Neural cell (in vitro differentiated cells): ENCODE measurements around the gene POU2AF3. TPM values are rescaled to one million over a fixed set of nuclear protein-coding genes. Genes with fewer than 3 reads are reported as not detected.
"Not testable (repeated sequence)": the region's sequence is repeated elsewhere in the genome, so short reads cannot be mapped to it uniquely, and the experiment has no call there.

Source experiments
- H2AFZ ChIP-seq: fragments of 200-600, 300-800 bp; sonication (generic), shearing (Covaris generic); 2 replicates; pipeline ENCODE4 v1.6.0; 2014; ENCODE audit warnings: low read depth, mild to moderate bottlenecking, antibody characterized with exemption, low read length, moderate library complexity
- H3F3A ChIP-seq: fragments of 200-600 bp; shearing (Covaris generic); 2 replicates; pipeline ENCODE4 v1.6.1; 2016; ENCODE audit warnings: mild to moderate bottlenecking, moderate library complexity, mixed read lengths, antibody characterized with exemption, low read length; ENCODE audit not compliant: insufficient read depth, poor library complexity, severe bottlenecking
- H3K27ac ChIP-seq: fragments of 200-600, 300-800 bp; sonication (generic), shearing (Covaris generic); 2 replicates; pipeline ENCODE4 v1.5.1; 2014; ENCODE audit warnings: mild to moderate bottlenecking, low read length, moderate library complexity
- H3K27me3 ChIP-seq: fragments of 300-800, 200-600 bp; sonication (generic), shearing (Covaris generic); 2 replicates; pipeline ENCODE4 v1.6.0; 2014; ENCODE audit warnings: mild to moderate bottlenecking, low read depth, low read length, moderate library complexity; ENCODE audit not compliant: insufficient read depth
- H3K36me3 ChIP-seq: fragments of 300-800, 200-600 bp; sonication (generic), shearing (Covaris generic); 2 replicates; pipeline ENCODE4 v1.5.1; 2014; ENCODE audit warnings: mild to moderate bottlenecking, antibody characterized with exemption, low read length, moderate library complexity; ENCODE audit not compliant: insufficient read depth
- H3K4me2 ChIP-seq: fragments of 300-800, 200-600 bp; sonication (generic), shearing (Covaris generic); 2 replicates; pipeline ENCODE4 v1.6.0; 2014; ENCODE audit warnings: mild to moderate bottlenecking, low read length
- H3K4me3 ChIP-seq: fragments of 300-800, 200-600 bp; sonication (generic), shearing (Covaris generic); 2 replicates; pipeline ENCODE4 v1.5.1; 2014; ENCODE audit warnings: mild to moderate bottlenecking, low read length, moderate library complexity
- H3K79me2 ChIP-seq: fragments of 200-600 bp; shearing (Covaris generic); replicated peaks from 2 replicates; pipeline ENCODE4 v1.6.0; 2014; ENCODE audit warnings: mild to moderate bottlenecking, low read length, moderate library complexity; ENCODE audit not compliant: insufficient read depth
- H3K9ac ChIP-seq: fragments of 300-800, 200-600 bp; sonication (generic), shearing (Covaris generic); 2 replicates; pipeline ENCODE4 v1.6.1; 2016; ENCODE audit warnings: mild to moderate bottlenecking, low read length, mixed read lengths
- H3K9me2 ChIP-seq: fragments of 200-600 bp; shearing (Covaris generic); 2 replicates; pipeline ENCODE4 v1.6.1; 2016; ENCODE audit warnings: mild to moderate bottlenecking, low read length, mixed read lengths; ENCODE audit not compliant: insufficient read depth
- H3K9me3 ChIP-seq: fragments of 200-600, 300-800 bp; sonication (generic), shearing (Covaris generic); 2 replicates; pipeline ENCODE4 v1.6.1; 2016; ENCODE audit warnings: mild to moderate bottlenecking, mixed run types, low read length, moderate library complexity, mixed read lengths
- H4K20me1 ChIP-seq: fragments of 200-600 bp; shearing (Covaris generic); 2 replicates; pipeline ENCODE4 v1.6.1; 2016; ENCODE audit warnings: mild to moderate bottlenecking, mixed run types; ENCODE audit not compliant: insufficient read depth
- CTCF ChIP-seq: fragments of 450-650 bp; IDR thresholded peaks from 2 replicates; pipeline ENCODE4 v1.5.1; 2014; ENCODE audit warnings: antibody characterized with exemption, mild to moderate bottlenecking, moderate library complexity; ENCODE audit not compliant: poor library complexity, severe bottlenecking
- EP300 ChIP-seq: fragments of 450-650 bp; conservative IDR thresholded peaks from 2 replicates; pipeline ENCODE4 v1.6.1; 2014; ENCODE audit warnings: antibody characterized with exemption, mild to moderate bottlenecking, moderate library complexity; ENCODE audit not compliant: poor library complexity, severe bottlenecking
- EZH2 ChIP-seq: fragments of 200-600, 300-800 bp; shearing (Covaris generic), sonication (generic); IDR thresholded peaks from 2 replicates; pipeline ENCODE4 v1.6.1; 2014; ENCODE audit warnings: antibody characterized with exemption, low read length, borderline replicate concordance, mild to moderate bottlenecking; ENCODE audit not compliant: insufficient read depth, poor library complexity, severe bottlenecking
- MXI1 ChIP-seq: fragments of 450-650 bp; conservative IDR thresholded peaks from 2 replicates; pipeline ENCODE4 v1.6.1; 2014; ENCODE audit warnings: antibody characterized with exemption, mild to moderate bottlenecking; ENCODE audit not compliant: poor library complexity, severe bottlenecking
- POLR2AphosphoS5 ChIP-seq: IDR thresholded peaks from 2 replicates; pipeline ENCODE4 v1.6.1; 2012
- RAD21 ChIP-seq: fragments of 450-650 bp; conservative IDR thresholded peaks from 2 replicates; pipeline ENCODE4 v1.6.1; 2014; ENCODE audit warnings: antibody characterized with exemption, mild to moderate bottlenecking, moderate library complexity
- REST ChIP-seq: IDR thresholded peaks from 2 replicates; pipeline ENCODE4 v1.6.1; 2012; ENCODE audit warnings: borderline replicate concordance
- SMC3 ChIP-seq: fragments of 450-650 bp; conservative IDR thresholded peaks from 2 replicates; pipeline ENCODE4 v1.6.1; 2014; ENCODE audit warnings: antibody characterized with exemption, mild to moderate bottlenecking, moderate library complexity; ENCODE audit not compliant: poor library complexity
- TAF1 ChIP-seq: IDR thresholded peaks from 2 replicates; pipeline ENCODE4 v1.6.1; 2012; ENCODE audit warnings: low read depth
- polyA plus RNA-seq: library from polyadenylated mRNA; depleted of rRNA; stranded (reverse); fragments of >200 nt; gene quantifications from 2 replicates; pipeline ENCODE4 v1.2.3, GENCODE V29; 2014

POU2AF3 gene
- polyA plus RNA-seq, 1 donor from 2014 or later = not detected

GRCh38 chr11:111285189-111286091 is 12.9 kb upstream of the POU2AF3 start:
- Histone ChIP-seq H3K27me3 (no peaks in the 10 kb centered on the region), H3F3A (no peaks in the 10 kb centered on the region), H4K20me1 (no peaks in the 10 kb centered on the region), H3K79me2 (no peaks in the 10 kb centered on the region), H3K27ac (no peak overlapping the region), H3K9me2 (no peaks in the 10 kb centered on the region), H3K4me3 (no peak overlapping the region), H3K36me3 (no peaks in the 10 kb centered on the region), H2AFZ (no peak overlapping the region), H3K9me3 (no peaks in the 10 kb centered on the region), H3K4me2 (no peak overlapping the region), H3K9ac (no peak overlapping the region)
- no peak for TF ChIP-seq SMC3
- TF ChIP-seq CTCF = no peak
- TF ChIP-seq RAD21 = no peak
- no peak for TF ChIP-seq EZH2
- no peak for TF ChIP-seq EP300
- no peak for TF ChIP-seq TAF1
- no peak for TF ChIP-seq MXI1
- no peak for TF ChIP-seq POLR2AphosphoS5
- no peak for TF ChIP-seq REST

GRCh38 chr11:111291764-111292163 is 6.6 kb upstream of the POU2AF3 start:
- no peak overlapping the region for H2AFZ ChIP-seq
- no peaks in the 10 kb centered on the region for H4K20me1 ChIP-seq
- no peak overlapping the region for H3K4me3 ChIP-seq
- no peak overlapping the region for H3K9ac ChIP-seq
- no peak for TF ChIP-seq POLR2AphosphoS5
- no peak for TF ChIP-seq MXI1
- TF ChIP-seq REST = no peak
- TF ChIP-seq CTCF = no peak
- TF ChIP-seq EP300 = no peak
- TF ChIP-seq RAD21 = no peak
- no peaks in the 10 kb centered on the region for H3F3A ChIP-seq
- H3K27me3 ChIP-seq = no peaks in the 10 kb centered on the region
- no peak overlapping the region for H3K4me2 ChIP-seq
- H3K9me3 ChIP-seq = no peaks in the 10 kb centered on the region
- no peaks in the 10 kb centered on the region for H3K36me3 ChIP-seq
- no peaks in the 10 kb centered on the region for H3K9me2 ChIP-seq
- H3K27ac ChIP-seq = no peak overlapping the region
- no peaks in the 10 kb centered on the region for H3K79me2 ChIP-seq

GRCh38 chr11:111292408-111292807 is 5.9 kb upstream of the POU2AF3 start:
- not testable (repeated sequence) for H3K36me3 ChIP-seq, H3F3A ChIP-seq, H3K79me2 ChIP-seq, H3K9me2 ChIP-seq, H3K4me2 ChIP-seq, H2AFZ ChIP-seq, H3K9ac ChIP-seq, H4K20me1 ChIP-seq, H3K4me3 ChIP-seq, H3K9me3 ChIP-seq, H3K27me3 ChIP-seq, H3K27ac ChIP-seq
